ENCODE results near the gene NKIRAS2. TPM values are rescaled to one million over a fixed set of nuclear protein-coding genes. Genes with fewer than 3 reads are reported as not detected.

NKIRAS2 gene
- 40.7 and 42.1 TPM in 2 replicates for total RNA-seq (2014; rRNA removed; shearing (Covaris generic))

GRCh38 chr17:42019509-42020404 lies at the start of gene NKIRAS2:
Gene NKIRAS2, plus strand, starts transcription at chr17:42020090. Its CDS starts 1,488 bp downstream, at chr17:42021578.
- DNase-seq (ENCODE audit: low read depth), result peak; percentile 95

DNA sequence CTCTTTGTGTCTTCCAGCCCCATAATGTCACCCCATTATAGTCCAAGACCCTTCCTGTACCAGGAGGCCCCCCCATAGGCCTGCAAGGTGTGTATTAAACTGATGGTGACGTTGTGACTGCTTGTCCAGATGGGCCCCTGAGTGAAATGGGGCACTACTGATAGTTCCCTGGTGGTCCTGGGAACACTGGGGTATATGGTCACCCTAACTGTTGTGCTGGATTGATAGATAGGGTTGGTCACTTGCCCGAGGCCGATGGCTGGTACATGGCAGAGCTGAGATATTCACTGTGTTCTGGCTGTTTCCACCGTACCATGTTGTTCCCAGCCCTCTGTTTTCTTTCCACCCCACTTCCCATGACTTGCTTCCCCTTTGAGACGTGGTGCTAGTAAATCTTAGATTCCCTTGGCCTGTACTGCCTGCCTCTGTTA lies 49.0 kb upstream of the NKIRAS2 start:
- no peak for DNase-seq (ENCODE audit: low read depth)

DNA sequence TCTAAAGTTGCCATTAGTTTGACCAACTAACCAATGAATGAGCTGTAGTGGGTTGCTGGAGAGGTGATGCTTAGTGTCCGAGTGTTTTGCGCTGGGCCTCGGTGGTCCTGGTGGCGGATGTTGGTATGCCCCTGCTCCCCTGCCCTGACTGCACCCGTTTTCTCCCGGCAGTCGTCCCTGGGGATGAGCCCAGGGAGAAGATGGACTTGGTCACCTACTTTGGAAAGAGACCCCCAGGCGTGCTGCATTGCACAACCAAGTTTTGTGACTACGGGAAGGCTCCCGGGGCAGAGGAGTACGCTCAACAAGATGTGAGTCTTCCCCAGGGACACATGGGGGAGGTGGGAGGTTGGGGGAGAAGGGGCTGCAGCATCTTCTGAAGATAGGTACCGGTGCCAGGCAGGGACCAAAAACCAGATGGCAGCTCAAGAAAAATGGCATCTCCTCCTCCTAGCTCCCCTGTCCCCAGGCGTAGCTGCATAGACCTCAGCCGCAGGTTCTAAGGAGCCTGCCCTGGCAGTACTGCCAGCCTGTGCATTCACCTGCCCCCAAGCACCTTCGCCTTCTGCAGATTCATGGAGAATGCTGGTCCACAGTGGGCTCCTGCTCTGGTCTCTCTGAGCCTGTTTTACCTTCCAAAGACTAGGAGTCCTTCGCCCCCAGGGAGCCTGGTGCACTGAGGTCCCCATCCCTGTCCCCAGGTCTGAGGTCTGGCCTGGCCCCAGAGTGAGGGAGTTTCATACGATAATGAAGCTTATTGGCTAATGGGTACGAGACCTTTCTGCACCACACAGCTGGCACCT lies 48.0 kb upstream of the NKIRAS2 start:
- DNase-seq (ENCODE audit: low read depth), result no peak

DNA sequence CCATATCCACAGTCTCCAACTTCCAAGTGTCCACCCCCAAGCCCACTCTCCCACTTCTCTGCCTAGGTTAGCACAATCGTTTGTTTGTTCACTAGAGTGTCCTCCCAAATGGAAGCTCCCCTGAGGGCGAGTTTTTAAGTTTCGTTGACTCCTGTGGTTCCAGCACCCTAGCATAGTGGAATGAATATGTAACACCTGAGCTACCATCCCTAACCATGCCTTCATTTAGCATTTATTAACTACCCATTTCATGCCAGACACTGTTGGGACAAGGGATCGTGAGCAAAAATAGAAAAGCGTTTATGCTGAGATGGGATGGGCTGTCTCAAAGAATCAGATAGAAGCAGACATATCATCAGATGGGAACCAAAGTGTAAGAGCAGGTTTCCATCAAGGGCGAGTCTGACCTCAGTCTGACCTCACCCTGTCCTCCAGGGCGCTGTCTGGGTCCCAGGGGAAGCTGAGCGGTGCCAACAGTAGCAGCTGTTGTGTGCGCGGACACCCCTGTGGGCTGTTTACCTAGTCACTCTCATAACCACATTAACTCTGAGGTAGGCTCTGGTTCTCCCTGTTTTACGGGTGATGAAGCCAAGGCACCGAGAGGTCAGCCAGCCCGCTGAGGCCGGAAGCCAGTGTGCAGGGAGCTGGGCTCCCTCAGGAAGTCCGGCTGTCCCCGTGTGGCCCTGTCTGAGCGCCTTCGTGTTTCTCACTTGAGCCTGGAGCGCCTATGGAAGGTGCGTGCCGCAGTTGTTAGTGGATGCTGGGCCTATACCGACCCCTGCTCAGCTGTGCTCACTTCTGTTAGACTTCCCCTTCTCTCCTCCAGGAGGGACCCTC lies 47.1 kb upstream of the NKIRAS2 start:
- no peak for DNase-seq (ENCODE audit: low read depth)

- DNase-seq (ENCODE audit: low read depth), result no peak
Observed at GRCh38 chr17:41973408-41973811, 46.5 kb upstream of the NKIRAS2 start.

- no peak for DNase-seq (ENCODE audit: low read depth)
Observed at GRCh38 chr17:41974031-41974430, 45.9 kb upstream of the NKIRAS2 start.

DNA sequence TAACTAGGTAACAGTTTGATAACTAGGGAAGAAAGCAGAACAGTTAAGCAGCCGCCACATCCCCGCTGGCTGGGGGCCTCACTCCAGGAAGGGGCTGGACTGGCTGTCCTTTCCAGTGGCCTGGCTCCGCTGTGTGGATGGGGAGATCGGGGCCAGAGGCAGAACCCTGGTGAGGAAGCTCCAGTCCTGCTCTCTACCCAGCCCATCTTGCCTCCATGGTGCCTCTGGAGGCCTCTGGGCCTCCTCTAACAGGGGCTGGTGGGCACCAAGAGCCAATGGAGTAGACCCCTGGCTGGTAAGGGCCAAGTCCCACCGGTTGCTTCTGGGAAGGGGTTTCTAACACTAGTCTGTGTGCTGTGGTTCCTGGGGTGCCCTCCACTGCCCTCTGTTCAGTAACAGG lies 45.2 kb upstream of the NKIRAS2 start:
- DNase-seq (ENCODE audit: low read depth), result no peak

GRCh38 chr17:41975099-41976083 lies 44.5 kb upstream of the NKIRAS2 start:
- no peak for DNase-seq (ENCODE audit: low read depth)

- no peak for DNase-seq (ENCODE audit: low read depth)
Observed at GRCh38 chr17:41976142-41976768, 43.6 kb upstream of the NKIRAS2 start.

DNA sequence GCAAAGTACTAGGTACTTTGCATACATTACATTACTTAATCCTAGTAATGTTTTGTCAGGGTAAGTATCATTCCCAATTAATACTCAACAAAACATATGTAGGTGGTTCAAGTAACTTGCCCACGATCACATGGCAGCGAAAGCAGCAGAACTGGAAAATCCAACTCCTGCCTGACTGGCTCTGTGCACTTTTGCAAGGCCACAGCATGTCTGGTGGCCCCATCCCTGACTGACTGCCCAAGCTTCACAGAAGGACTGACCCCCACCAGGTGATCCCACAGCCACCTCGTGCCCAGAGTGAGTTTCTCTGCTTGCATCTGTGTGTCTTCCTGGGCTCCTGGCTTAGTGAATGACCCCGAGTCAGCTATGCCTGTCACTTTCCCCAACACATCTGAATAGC lies 41.9 kb upstream of the NKIRAS2 start:
- DNase-seq (ENCODE audit: low read depth), result no peak

- DNase-seq (ENCODE audit: low read depth), result no peak
Observed at GRCh38 chr17:41982026-41982760, 37.7 kb upstream of the NKIRAS2 start.

DNA sequence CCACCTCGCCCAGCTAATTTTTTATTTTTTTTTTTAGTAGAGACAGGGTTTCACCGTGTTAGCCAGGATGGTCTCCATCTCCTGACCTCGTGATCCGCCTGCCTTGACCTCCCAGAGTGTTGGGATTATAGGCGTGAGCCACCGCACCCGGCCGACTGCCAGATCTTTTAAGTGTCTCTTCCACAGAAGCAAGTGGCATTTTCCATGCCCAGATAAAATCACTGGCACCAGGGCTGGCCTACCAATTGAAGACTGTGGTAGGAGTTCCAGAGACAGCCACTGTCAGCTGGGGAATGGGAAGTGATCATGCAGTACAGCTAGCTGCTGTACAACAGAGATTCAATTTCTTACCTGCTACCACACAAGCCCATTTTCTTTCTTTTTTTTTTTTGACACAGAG lies 35.4 kb upstream of the NKIRAS2 start:
- DNase-seq (ENCODE audit: low read depth), result no peak

- no peak for DNase-seq (ENCODE audit: low read depth)
Observed at GRCh38 chr17:41985919-41986318, 34.0 kb upstream of the NKIRAS2 start.

GRCh38 chr17:41986634-41987033 lies 33.3 kb upstream of the NKIRAS2 start:
- no peak for DNase-seq (ENCODE audit: low read depth)

GRCh38 chr17:41987642-41988041 lies 32.2 kb upstream of the NKIRAS2 start:
- no peak for DNase-seq (ENCODE audit: low read depth)

- DNase-seq (ENCODE audit: low read depth), result no peak
Observed at GRCh38 chr17:41988418-41988817, 31.5 kb upstream of the NKIRAS2 start.

- no peak for DNase-seq (ENCODE audit: low read depth)
Observed at GRCh38 chr17:41989702-41990419, 30.0 kb upstream of the NKIRAS2 start.

DNA sequence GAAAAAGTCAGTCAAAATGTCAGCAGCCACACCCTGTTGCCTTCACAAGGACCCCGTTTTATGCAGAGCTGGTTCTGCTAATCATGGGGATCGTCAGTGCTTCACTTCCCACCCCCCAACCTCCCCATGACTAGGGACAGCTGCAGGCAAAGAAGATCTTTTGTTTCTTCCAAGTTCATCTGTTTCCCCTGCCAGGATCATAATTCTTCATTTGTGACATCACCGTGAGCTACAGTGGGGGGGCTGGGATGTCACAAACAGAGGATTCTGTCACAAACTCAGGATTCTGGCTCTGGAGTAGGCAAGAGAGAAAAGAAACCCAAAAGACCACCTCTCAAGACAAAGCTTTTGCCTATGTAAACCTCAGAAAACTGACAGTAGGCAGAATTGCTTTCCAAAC lies 27.3 kb upstream of the NKIRAS2 start:
- DNase-seq (ENCODE audit: low read depth), result no peak

DNA sequence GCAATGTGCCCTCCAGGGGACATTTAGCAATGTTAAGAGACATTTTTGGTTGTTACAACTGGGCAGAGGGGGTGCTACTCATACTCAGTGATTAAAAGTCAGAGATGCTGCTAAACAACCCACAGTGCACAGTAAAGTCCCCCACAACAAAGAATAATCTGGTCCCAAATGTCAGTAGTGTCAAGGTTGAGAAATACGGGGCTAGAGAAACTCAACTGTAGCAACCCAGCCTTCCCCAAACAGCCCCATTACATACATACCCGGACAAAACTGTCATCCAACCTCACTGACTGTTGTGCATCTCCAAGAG lies 23.1 kb upstream of the NKIRAS2 start:
- no peak for DNase-seq (ENCODE audit: low read depth)
